Ishikawa (cell line): ENCODE data around the gene RARA.

ENCODE experiments used
- CEBPB ChIP-seq: IDR thresholded peaks from 2 replicates; pipeline ENCODE4 v1.6.1; 2012
- CREB1 ChIP-seq: IDR thresholded peaks from 2 replicates; pipeline ENCODE4 v1.6.1; 2012; ENCODE audit warnings: low read depth
- EGR1 ChIP-seq: IDR thresholded peaks from 2 replicates; pipeline ENCODE4 v1.6.1; 2012
- EP300 ChIP-seq: IDR thresholded peaks from 2 replicates; pipeline ENCODE4 v1.6.1; 2012; ENCODE audit warnings: borderline replicate concordance
- FOXM1 ChIP-seq: IDR thresholded peaks from 2 replicates; pipeline ENCODE4 v1.6.1; 2012; ENCODE audit warnings: low read depth, borderline replicate concordance
- MAX ChIP-seq: IDR thresholded peaks from 2 replicates; pipeline ENCODE4 v1.6.1; 2012
- NFIC ChIP-seq: IDR thresholded peaks from 2 replicates; pipeline ENCODE4 v1.6.1; 2012
- RAD21 ChIP-seq: IDR thresholded peaks from 2 replicates; pipeline ENCODE4 v1.6.1; 2012; ENCODE audit warnings: low read depth
- REST ChIP-seq: IDR thresholded peaks from 2 replicates; pipeline ENCODE4 v1.6.1; 2012; ENCODE audit warnings: low read depth, mild to moderate bottlenecking
- TAF1 ChIP-seq: IDR thresholded peaks from 2 replicates; pipeline ENCODE4 v1.6.1; 2012; ENCODE audit warnings: low read depth, mild to moderate bottlenecking
- TCF12 ChIP-seq: IDR thresholded peaks from 2 replicates; pipeline ENCODE4 v1.6.1; 2012; ENCODE audit warnings: low read depth
- TEAD4 ChIP-seq: IDR thresholded peaks from 2 replicates; pipeline ENCODE4 v1.6.1; 2012
- USF1 ChIP-seq: IDR thresholded peaks from 2 replicates; pipeline ENCODE4 v1.6.1; 2012
- YY1 ChIP-seq: IDR thresholded peaks from 2 replicates; pipeline ENCODE4 v1.6.1; 2012; ENCODE audit warnings: low read depth
- ZBTB7A ChIP-seq: IDR thresholded peaks from 2 replicates; pipeline ENCODE4 v1.6.1; 2012; ENCODE audit warnings: low read depth

Gene RARA

GRCh38 chr17:40309031-40309948, at the start of gene RARA:
RARA (plus strand) TSS chr17:40309180; CDS start chr17:40331219, 22,039 bp downstream.
- TF ChIP-seq RAD21: no peak; the same call in 1 of the 2 replicates
- no peak for TF ChIP-seq TEAD4
- TF ChIP-seq USF1: no peak
- TF ChIP-seq EGR1: no peak
- no peak for TF ChIP-seq TAF1
- no peak for TF ChIP-seq REST
- TF ChIP-seq CEBPB: peak; percentile 81
- peak; percentile 61; the same call in 1 of the 2 replicates for TF ChIP-seq ZBTB7A
- no peak for TF ChIP-seq FOXM1
- no peak for TF ChIP-seq YY1
- TF ChIP-seq CREB1: no peak
- TF ChIP-seq EP300: no peak; the same call in 1 of the 2 replicates
- 0 out of 2 replicates have a peak, but pooled peaks have one; percentile 10 for TF ChIP-seq NFIC
- no peak for TF ChIP-seq MAX
- TF ChIP-seq TCF12: no peak

GRCh38 chr17:40259505-40259904, 49.5 kb upstream of the RARA start:
- TF ChIP-seq FOXM1 (no peak), CREB1 (no peak), REST (no peak), YY1 (no peak), EGR1 (no peak), ZBTB7A (no peak), RAD21 (no peak), USF1 (no peak), TCF12 (no peak), TAF1 (no peak), CEBPB (no peak), NFIC (no peak), TEAD4 (no peak), MAX (no peak)

GRCh38 chr17:40260528-40260927, 48.5 kb upstream of the RARA start:
- TF ChIP-seq RAD21 (no peak), NFIC (no peak), CREB1 (no peak), USF1 (no peak), ZBTB7A (no peak), REST (no peak), TCF12 (no peak), YY1 (no peak), MAX (no peak)
